Measurements from ENCODE around the gene CXCL1.

The CXCL1 gene

GRCh38 chr4:73850261-73850970 lies 18.8 kb upstream of the CXCL1 start:
- H3K4me3 ChIP-seq (ENCODE audit: control insufficient read depth in 1 of 7, extremely low read depth in 1 of 7, insufficient read depth in 4 of 7, low read depth in 2 of 7, low read length in 6 of 7), result no peak overlapping the region
- no peak overlapping the region for H3K27ac ChIP-seq (ENCODE audit: insufficient read depth in 1 of 2, low read depth in 1 of 2, low read length in 2 of 2, poor library complexity in 1 of 2, severe bottlenecking in 2 of 2)
- ChIA-PET POLR2A (interaction anchor here (0.6 kb wide), 1 partner anchor 260 kb away, joined by 3 read pairs; no protein-coding TSS in a partner anchor), CTCF (interaction anchor here (0.7 to 3.3 kb wide), 9 partner anchors 8 to 180 kb away, joined by 3 to 9 read pairs (median 3); no protein-coding TSS in a partner anchor)
- H3K9me3 ChIP-seq (ENCODE audit: control extremely low read depth in 1 of 5, control insufficient read depth in 4 of 5, insufficient read depth in 2 of 5, low read depth in 1 of 5, low read length in 4 of 5), result no peaks in the 10 kb centered on the region
- DNase-seq, result no peak
- no peaks in the 10 kb centered on the region for H3K36me3 ChIP-seq (ENCODE audit: control insufficient read depth in 4 of 4, insufficient read depth in 4 of 4, low read length in 3 of 4)
- 100% methylated on average over 1 of the region's 4 CpGs for WGBS (ENCODE audit: insufficient coverage)
- H3K27me3 ChIP-seq (replicated peaks in 2 of 5; ENCODE audit: control insufficient read depth in 4 of 5, insufficient read depth in 5 of 5, low read length in 4 of 5), result peaks cover 0 to 9% (median 7%) of the 10 kb centered on the region in 5 experiments
- H3K4me1 ChIP-seq (ENCODE audit: control extremely low read depth in 1 of 4, control insufficient read depth in 4 of 4, insufficient read depth in 4 of 4, low read length in 3 of 4), result peaks cover 0 to 16% (median 7%) of the 10 kb centered on the region in 4 experiments

GRCh38 chr4:73851293-73851692 lies 17.9 kb upstream of the CXCL1 start:
- Histone ChIP-seq H3K9me3 (ENCODE audit: control extremely low read depth in 1 of 5, control insufficient read depth in 4 of 5, insufficient read depth in 2 of 5, low read depth in 1 of 5, low read length in 4 of 5) (no peaks in the 10 kb centered on the region), H3K36me3 (ENCODE audit: control insufficient read depth in 4 of 4, insufficient read depth in 4 of 4, low read length in 3 of 4) (no peaks in the 10 kb centered on the region), H3K27ac (ENCODE audit: insufficient read depth in 1 of 2, low read depth in 1 of 2, low read length in 2 of 2, poor library complexity in 1 of 2, severe bottlenecking in 2 of 2) (no peak overlapping the region), H3K4me3 (ENCODE audit: control insufficient read depth in 1 of 7, extremely low read depth in 1 of 7, insufficient read depth in 4 of 7, low read depth in 2 of 7, low read length in 6 of 7) (no peak overlapping the region), H3K27me3 (replicated peaks in 2 of 5; ENCODE audit: control insufficient read depth in 4 of 5, insufficient read depth in 5 of 5, low read length in 4 of 5) (peaks cover 0 to 9% (median 7%) of the 10 kb centered on the region in 5 experiments), H3K4me1 (ENCODE audit: control extremely low read depth in 1 of 4, control insufficient read depth in 4 of 4, insufficient read depth in 4 of 4, low read length in 3 of 4) (peaks cover 0 to 16% (median 7%) of the 10 kb centered on the region in 4 experiments)
- POLR2A ChIA-PET, result no interaction called here
- WGBS (ENCODE audit: insufficient coverage), result no CpG with 5 or more reads among the region's 1 CpG
- CTCF ChIA-PET, result interaction anchor here (0.7 to 3.3 kb wide), 6 partner anchors 8 to 121 kb away, joined by 3 to 9 read pairs (median 4); no protein-coding TSS in a partner anchor
- DNase-seq, result no peak

- peak in 2 of 3 donors; percentile 19 to 45 for DNase-seq
- POLR2A ChIA-PET, result no interaction called here
- CTCF ChIA-PET, result interaction anchor here (0.9 to 2.1 kb wide), 6 partner anchors 9 to 246 kb away, joined by 3 to 10 read pairs (median 4); partner anchors contain the start of gene CXCL2
Measured at GRCh38 chr4:73852771-73853170, 16.4 kb upstream of the CXCL1 start.

DNA sequence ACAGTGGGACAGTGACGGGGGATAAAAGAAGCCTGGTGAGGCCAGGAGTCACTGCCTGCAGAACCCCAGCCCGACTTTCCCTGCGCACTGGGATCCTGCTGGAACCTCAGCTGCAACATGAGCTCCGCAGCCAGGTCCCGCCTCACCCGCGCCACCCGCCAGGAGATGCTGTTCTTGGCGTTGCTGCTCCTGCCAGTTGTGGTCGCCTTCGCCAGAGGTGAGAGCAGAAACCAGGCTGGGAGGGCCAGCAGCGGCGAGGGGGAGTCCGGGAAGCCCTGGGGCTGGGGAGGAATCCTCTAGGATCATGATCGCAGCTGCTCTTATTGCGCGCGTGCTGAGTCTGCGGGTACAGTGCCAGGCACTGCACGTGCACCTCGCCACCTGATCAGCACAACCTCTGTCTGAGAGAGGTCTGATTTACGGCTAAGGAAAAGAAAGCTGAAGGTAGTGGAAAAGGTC lies 15.9 kb upstream of the CXCL1 start, which contains the start of gene PF4V1:
PF4V1 (plus strand) TSS at position 51 of the 459 bp plus-strand sequence; CDS start at position 118, 67 bp downstream.
- peaks cover 0 to 9% (median 3%) of the 10 kb centered on the region in 4 experiments for H3K4me1 ChIP-seq (ENCODE audit: control extremely low read depth in 1 of 4, control insufficient read depth in 4 of 4, insufficient read depth in 4 of 4, low read length in 3 of 4)
- no peak within 1 kb of the TSS for H3K27ac ChIP-seq (ENCODE audit: insufficient read depth in 1 of 2, low read depth in 1 of 2, low read length in 2 of 2, poor library complexity in 1 of 2, severe bottlenecking in 2 of 2)
- 13% methylated on average over 16 of the region's 22 CpGs for WGBS (ENCODE audit: insufficient coverage)
- H3K27me3 ChIP-seq (replicated peaks in 2 of 5; ENCODE audit: control insufficient read depth in 4 of 5, insufficient read depth in 5 of 5, low read length in 4 of 5), result peaks cover 0 to 9% (median 7%) of the 10 kb centered on the region in 5 experiments
- CTCF ChIA-PET, result interaction anchor here (0.9 to 2.1 kb wide), 6 partner anchors 9 to 246 kb away, joined by 3 to 10 read pairs (median 4); partner anchors contain the start of gene CXCL2
- H3K4me3 ChIP-seq (ENCODE audit: control insufficient read depth in 1 of 7, extremely low read depth in 1 of 7, insufficient read depth in 4 of 7, low read depth in 2 of 7, low read length in 6 of 7), result peak within 1 kb of the TSS in 4 of 7 experiments; percentile 24 to 60 (median 48)
- POLR2A ChIA-PET, result no interaction called here
- DNase-seq, result peak in 2 of 3 donors; percentile 20 to 52
- H3K36me3 ChIP-seq (ENCODE audit: control insufficient read depth in 4 of 4, insufficient read depth in 4 of 4, low read length in 3 of 4), result no peaks in the 10 kb centered on the region
- H3K9me3 ChIP-seq (ENCODE audit: control extremely low read depth in 1 of 5, control insufficient read depth in 4 of 5, insufficient read depth in 2 of 5, low read depth in 1 of 5, low read length in 4 of 5), result no peaks in the 10 kb centered on the region

More at GRCh38 chr4:73852771-73853170, 16.4 kb upstream of the CXCL1 start:
- Histone ChIP-seq H3K9me3 (ENCODE audit: control extremely low read depth in 1 of 5, control insufficient read depth in 4 of 5, insufficient read depth in 2 of 5, low read depth in 1 of 5, low read length in 4 of 5) (no peaks in the 10 kb centered on the region), H3K4me3 (ENCODE audit: control insufficient read depth in 1 of 7, extremely low read depth in 1 of 7, insufficient read depth in 4 of 7, low read depth in 2 of 7, low read length in 6 of 7) (no peak overlapping the region), H3K27me3 (replicated peaks in 2 of 5; ENCODE audit: control insufficient read depth in 4 of 5, insufficient read depth in 5 of 5, low read length in 4 of 5) (peaks cover 0 to 9% (median 7%) of the 10 kb centered on the region in 5 experiments), H3K4me1 (ENCODE audit: control extremely low read depth in 1 of 4, control insufficient read depth in 4 of 4, insufficient read depth in 4 of 4, low read length in 3 of 4) (peaks cover 0 to 12% (median 5%) of the 10 kb centered on the region in 4 experiments), H3K27ac (ENCODE audit: insufficient read depth in 1 of 2, low read depth in 1 of 2, low read length in 2 of 2, poor library complexity in 1 of 2, severe bottlenecking in 2 of 2) (no peak overlapping the region), H3K36me3 (ENCODE audit: control insufficient read depth in 4 of 4, insufficient read depth in 4 of 4, low read length in 3 of 4) (no peaks in the 10 kb centered on the region)

DNA sequence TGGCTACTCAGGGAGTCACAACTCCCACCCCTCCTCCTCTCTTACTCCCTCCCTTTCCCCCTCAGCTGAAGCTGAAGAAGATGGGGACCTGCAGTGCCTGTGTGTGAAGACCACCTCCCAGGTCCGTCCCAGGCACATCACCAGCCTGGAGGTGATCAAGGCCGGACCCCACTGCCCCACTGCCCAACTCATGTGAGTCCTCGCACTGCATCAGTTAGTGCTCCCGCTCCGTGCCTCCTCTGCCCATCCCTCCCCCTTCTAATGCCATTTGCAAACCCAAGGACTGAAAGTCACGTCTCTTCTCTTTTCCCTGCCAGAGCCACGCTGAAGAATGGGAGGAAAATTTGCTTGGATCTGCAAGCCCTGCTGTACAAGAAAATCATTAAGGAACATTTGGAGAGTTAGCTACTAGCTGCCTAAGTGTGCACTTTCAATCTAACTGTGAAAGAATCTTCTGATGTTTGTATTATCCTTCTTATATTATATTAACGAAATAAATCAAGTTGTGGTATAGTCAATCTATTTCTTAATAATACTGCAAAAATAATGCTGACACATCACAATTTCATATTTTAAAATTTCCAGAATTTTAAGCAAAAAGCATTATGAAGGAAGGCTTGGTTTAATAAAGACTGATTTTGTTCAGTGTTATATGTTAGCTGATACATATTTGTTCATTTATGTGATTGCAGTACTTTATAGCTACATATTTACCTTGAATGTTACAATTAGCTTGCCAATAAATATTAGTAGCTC lies 15.3 kb upstream of the CXCL1 start:
- Histone ChIP-seq H3K27me3 (replicated peaks in 2 of 5; ENCODE audit: control insufficient read depth in 4 of 5, insufficient read depth in 5 of 5, low read length in 4 of 5) (peaks cover 0 to 9% (median 7%) of the 10 kb centered on the region in 5 experiments), H3K4me3 (ENCODE audit: control insufficient read depth in 1 of 7, extremely low read depth in 1 of 7, insufficient read depth in 4 of 7, low read depth in 2 of 7, low read length in 6 of 7) (peak overlapping the region in 3 of 7 experiments; percentile 24 to 60 (median 49)), H3K36me3 (ENCODE audit: control insufficient read depth in 4 of 4, insufficient read depth in 4 of 4, low read length in 3 of 4) (no peaks in the 10 kb centered on the region), H3K4me1 (ENCODE audit: control extremely low read depth in 1 of 4, control insufficient read depth in 4 of 4, insufficient read depth in 4 of 4, low read length in 3 of 4) (peaks cover 0 to 10% (median 4%) of the 10 kb centered on the region in 4 experiments), H3K27ac (ENCODE audit: insufficient read depth in 1 of 2, low read depth in 1 of 2, low read length in 2 of 2, poor library complexity in 1 of 2, severe bottlenecking in 2 of 2) (no peak overlapping the region), H3K9me3 (ENCODE audit: control extremely low read depth in 1 of 5, control insufficient read depth in 4 of 5, insufficient read depth in 2 of 5, low read depth in 1 of 5, low read length in 4 of 5) (no peaks in the 10 kb centered on the region)
- WGBS (ENCODE audit: insufficient coverage), result 41% methylated on average over 5 of the region's 8 CpGs
- no peak for DNase-seq
- POLR2A ChIA-PET, result no interaction called here
- CTCF ChIA-PET, result interaction anchor here (0.8 to 2.1 kb wide), 9 partner anchors 8 to 275 kb away, joined by 3 to 10 read pairs (median 3); no protein-coding TSS in a partner anchor

DNA sequence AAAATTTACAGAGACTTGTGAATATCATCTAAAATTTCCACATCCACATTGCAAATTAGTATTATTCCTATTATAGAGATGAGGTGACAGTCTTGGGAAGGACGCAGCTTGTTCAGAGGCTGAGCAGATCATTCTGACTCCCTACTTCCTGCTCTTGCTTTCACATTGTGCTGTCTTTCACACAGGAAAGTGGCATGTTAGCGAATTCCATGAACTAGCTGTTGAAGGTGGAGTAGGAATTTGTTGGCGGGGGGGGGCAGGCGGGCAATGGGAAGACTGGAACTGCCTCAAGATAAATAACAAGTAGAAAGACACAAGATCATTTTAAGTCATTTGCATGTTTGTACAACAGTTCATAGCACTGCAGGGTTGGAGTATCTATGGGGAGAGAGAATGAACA lies 13.8 kb upstream of the CXCL1 start:
- no peaks in the 10 kb centered on the region for H3K36me3 ChIP-seq (ENCODE audit: control insufficient read depth in 4 of 4, insufficient read depth in 4 of 4, low read length in 3 of 4)
- H3K4me3 ChIP-seq (ENCODE audit: control insufficient read depth in 1 of 7, extremely low read depth in 1 of 7, insufficient read depth in 4 of 7, low read depth in 2 of 7, low read length in 6 of 7), result no peak overlapping the region
- H3K27me3 ChIP-seq (replicated peaks in 2 of 5; ENCODE audit: control insufficient read depth in 4 of 5, insufficient read depth in 5 of 5, low read length in 4 of 5), result peaks cover 0 to 9% (median 7%) of the 10 kb centered on the region in 5 experiments
- ChIA-PET CTCF (interaction anchor here (0.6 to 1.4 kb wide), 2 partner anchors 9 to 123 kb away, joined by 3 to 4 read pairs; no protein-coding TSS in a partner anchor), POLR2A (no interaction called here)
- WGBS (ENCODE audit: insufficient coverage), result no CpG with 5 or more reads among the region's 4 CpGs
- H3K4me1 ChIP-seq (ENCODE audit: control extremely low read depth in 1 of 4, control insufficient read depth in 4 of 4, insufficient read depth in 4 of 4, low read length in 3 of 4), result peaks cover 0 to 18% (median 11%) of the 10 kb centered on the region in 4 experiments
- no peak overlapping the region for H3K27ac ChIP-seq (ENCODE audit: insufficient read depth in 1 of 2, low read depth in 1 of 2, low read length in 2 of 2, poor library complexity in 1 of 2, severe bottlenecking in 2 of 2)
- DNase-seq, result no peak
- no peaks in the 10 kb centered on the region for H3K9me3 ChIP-seq (ENCODE audit: control extremely low read depth in 1 of 5, control insufficient read depth in 4 of 5, insufficient read depth in 2 of 5, low read depth in 1 of 5, low read length in 4 of 5)
